T-helper 2 cell treated with Interferon-gamma antibody and Interleukin-4, amounts not matched to agents 5 μg/mL and 100 μg/mL, for 36 hours (primary cell): ENCODE results near the gene EYS.

Experiments
- DNase-seq: peaks from one replicate; pipeline ENCODE4 v3.0.0; 2021; ENCODE audit warnings: low spot score
- H3K27ac Mint-ChIP-seq: one replicate; pipeline ENCODE4 v1.8.0; 2021; ENCODE audit warnings: mild to moderate bottlenecking, mixed read lengths
- H3K27me3 Mint-ChIP-seq: one replicate; pipeline ENCODE4 v1.8.0; 2021; ENCODE audit warnings: low read depth, mixed read lengths
- H3K36me3 Mint-ChIP-seq: one replicate; pipeline ENCODE4 v1.8.0; 2021; ENCODE audit warnings: low read depth, mixed read lengths
- H3K4me1 Mint-ChIP-seq: one replicate; pipeline ENCODE4 v1.8.0; 2021; ENCODE audit warnings: low read depth, mixed read lengths
- H3K4me3 Mint-ChIP-seq: one replicate; pipeline ENCODE4 v1.8.0; 2022; ENCODE audit warnings: mild to moderate bottlenecking, moderate library complexity, mixed read lengths
- H3K9me3 Mint-ChIP-seq: one replicate; pipeline ENCODE4 v1.8.0; 2021; ENCODE audit warnings: mixed read lengths

Gene EYS

GRCh38 chr6:65707126-65707826, at the start of gene EYS:
Gene EYS (minus strand): TSS chr6:65707226. CDS start chr6:65495410, 211,816 bp downstream.
- Mint-ChIP-seq H3K36me3 (no peaks in the 10 kb centered on the region), H3K4me1 (no peaks in the 10 kb centered on the region), H3K9me3 (peaks cover 19% of the 10 kb centered on the region), H3K27me3 (no peaks in the 10 kb centered on the region), H3K27ac (no peak within 1 kb of the TSS), H3K4me3 (no peak within 1 kb of the TSS)
- no peak for DNase-seq

GRCh38 chr6:65746302-65746701, 39.3 kb upstream of the EYS start:
- H3K27ac Mint-ChIP-seq, result no peak overlapping the region
- H3K27me3 Mint-ChIP-seq, result no peaks in the 10 kb centered on the region
- no peak for DNase-seq
- no peaks in the 10 kb centered on the region for H3K36me3 Mint-ChIP-seq
- peaks cover 47% of the 10 kb centered on the region for H3K9me3 Mint-ChIP-seq
- H3K4me3 Mint-ChIP-seq, result no peak overlapping the region
- H3K4me1 Mint-ChIP-seq, result no peaks in the 10 kb centered on the region

GRCh38 chr6:65745614-65746013, 38.6 kb upstream of the EYS start:
- DNase-seq, result no peak
- H3K4me3 Mint-ChIP-seq, result no peak overlapping the region
- H3K27me3 Mint-ChIP-seq, result no peaks in the 10 kb centered on the region
- no peaks in the 10 kb centered on the region for H3K4me1 Mint-ChIP-seq
- no peak overlapping the region for H3K27ac Mint-ChIP-seq
- peaks cover 53% of the 10 kb centered on the region for H3K9me3 Mint-ChIP-seq
- H3K36me3 Mint-ChIP-seq, result no peaks in the 10 kb centered on the region

- H3K4me3 Mint-ChIP-seq, result no peak overlapping the region
- no peak overlapping the region for H3K27ac Mint-ChIP-seq
- peaks cover 33% of the 10 kb centered on the region for H3K9me3 Mint-ChIP-seq
These were observed 22.0 kb upstream of the EYS start for GRCh38 chr6:65728879-65729479.

GRCh38 chr6:65719101-65719500, 12.1 kb upstream of the EYS start:
- Mint-ChIP-seq H3K9me3 (peaks cover 27% of the 10 kb centered on the region), H3K27me3 (no peaks in the 10 kb centered on the region), H3K36me3 (no peaks in the 10 kb centered on the region), H3K4me1 (no peaks in the 10 kb centered on the region), H3K4me3 (no peak overlapping the region), H3K27ac (no peak overlapping the region)
- no peak for DNase-seq

More at GRCh38 chr6:65728879-65729479, 22.0 kb upstream of the EYS start:
- no peaks in the 10 kb centered on the region for H3K27me3 Mint-ChIP-seq
- no peak for DNase-seq
- no peaks in the 10 kb centered on the region for H3K36me3 Mint-ChIP-seq
- H3K4me1 Mint-ChIP-seq, result no peaks in the 10 kb centered on the region

GRCh38 chr6:65711531-65711930, 4.5 kb upstream of the EYS start:
- Mint-ChIP-seq H3K4me3 (no peak overlapping the region), H3K4me1 (no peaks in the 10 kb centered on the region), H3K9me3 (peaks cover 32% of the 10 kb centered on the region), H3K27me3 (no peaks in the 10 kb centered on the region), H3K27ac (no peak overlapping the region), H3K36me3 (no peaks in the 10 kb centered on the region)
- no peak for DNase-seq

GRCh38 chr6:65709099-65709830, 2.2 kb upstream of the EYS start:
- Mint-ChIP-seq H3K4me3 (no peak overlapping the region), H3K9me3 (peaks cover 25% of the 10 kb centered on the region), H3K27me3 (no peaks in the 10 kb centered on the region), H3K36me3 (no peaks in the 10 kb centered on the region), H3K4me1 (no peaks in the 10 kb centered on the region), H3K27ac (no peak overlapping the region)
- no peak for DNase-seq

GRCh38 chr6:65708162-65708561, 1.1 kb upstream of the EYS start:
- no peak for DNase-seq
- no peak overlapping the region for H3K27ac Mint-ChIP-seq
- H3K4me3 Mint-ChIP-seq, result no peak overlapping the region
- H3K4me1 Mint-ChIP-seq, result no peaks in the 10 kb centered on the region
- no peaks in the 10 kb centered on the region for H3K27me3 Mint-ChIP-seq
- H3K36me3 Mint-ChIP-seq, result no peaks in the 10 kb centered on the region
- peaks cover 19% of the 10 kb centered on the region for H3K9me3 Mint-ChIP-seq

GRCh38 chr6:65706436-65706835, 590 bp downstream of the EYS start:
- no peak for DNase-seq
- Mint-ChIP-seq H3K27me3 (no peaks in the 10 kb centered on the region), H3K27ac (no peak overlapping the region)

GRCh38 chr6:65701325-65701724, 5.7 kb downstream of the EYS start:
- H3K27me3 Mint-ChIP-seq, result no peaks in the 10 kb centered on the region
- no peak overlapping the region for H3K27ac Mint-ChIP-seq
- no peak for DNase-seq
- peaks cover 23% of the 10 kb centered on the region for H3K9me3 Mint-ChIP-seq
- no peak overlapping the region for H3K4me3 Mint-ChIP-seq
- H3K4me1 Mint-ChIP-seq, result no peaks in the 10 kb centered on the region
- H3K36me3 Mint-ChIP-seq, result no peaks in the 10 kb centered on the region

More at GRCh38 chr6:65706436-65706835, 590 bp downstream of the EYS start:
- Mint-ChIP-seq H3K36me3 (no peaks in the 10 kb centered on the region), H3K4me1 (no peaks in the 10 kb centered on the region), H3K9me3 (peaks cover 15% of the 10 kb centered on the region), H3K4me3 (no peak overlapping the region)

- Mint-ChIP-seq H3K27me3 (no peaks in the 10 kb centered on the region), H3K36me3 (no peaks in the 10 kb centered on the region), H3K9me3 (peaks cover 23% of the 10 kb centered on the region), H3K4me3 (no peak overlapping the region), H3K27ac (no peak overlapping the region), H3K4me1 (no peaks in the 10 kb centered on the region)
- DNase-seq, result no peak
These were observed 6.5 kb downstream of the EYS start for GRCh38 chr6:65700561-65700960.

- peaks cover 37% of the 10 kb centered on the region for H3K9me3 Mint-ChIP-seq
- no peak overlapping the region for H3K4me3 Mint-ChIP-seq
- no peak overlapping the region for H3K27ac Mint-ChIP-seq
- no peaks in the 10 kb centered on the region for H3K4me1 Mint-ChIP-seq
- H3K27me3 Mint-ChIP-seq, result no peaks in the 10 kb centered on the region
- H3K36me3 Mint-ChIP-seq, result no peaks in the 10 kb centered on the region
- no peak for DNase-seq
These were observed 14.9 kb downstream of the EYS start for GRCh38 chr6:65692109-65692508.

- Mint-ChIP-seq H3K27ac (no peak overlapping the region), H3K36me3 (no peaks in the 10 kb centered on the region), H3K27me3 (no peaks in the 10 kb centered on the region), H3K4me3 (no peak overlapping the region), H3K9me3 (peaks cover 49% of the 10 kb centered on the region), H3K4me1 (no peaks in the 10 kb centered on the region)
- no peak for DNase-seq
These were observed 26.8 kb downstream of the EYS start for GRCh38 chr6:65680232-65680631.

GRCh38 chr6:65671922-65672321, 35.1 kb downstream of the EYS start:
- no peak for DNase-seq
- H3K27ac Mint-ChIP-seq, result no peak overlapping the region
- H3K4me1 Mint-ChIP-seq, result no peaks in the 10 kb centered on the region
- H3K9me3 Mint-ChIP-seq, result peaks cover 44% of the 10 kb centered on the region
- H3K27me3 Mint-ChIP-seq, result no peaks in the 10 kb centered on the region
- no peak overlapping the region for H3K4me3 Mint-ChIP-seq
- H3K36me3 Mint-ChIP-seq, result no peaks in the 10 kb centered on the region
